HUES48 (cell line): ENCODE measurements around the gene SPRY1.

Source experiments
- H3K27ac ChIP-seq: one replicate; pipeline ENCODE4 v1.7.0; 2013; ENCODE audit warnings: low read depth, low read length, inconsistent platforms
- H3K27me3 ChIP-seq: 2 replicates; pipeline ENCODE4 v1.6.1; 2013; ENCODE audit warnings: mild to moderate bottlenecking, low read length; ENCODE audit not compliant: control insufficient read depth, insufficient read depth
- H3K36me3 ChIP-seq: 2 replicates; pipeline ENCODE4 v1.6.1; 2013; ENCODE audit warnings: low read length; ENCODE audit not compliant: control insufficient read depth, insufficient read depth
- H3K4me1 ChIP-seq: 2 replicates; pipeline ENCODE4 v1.6.1; 2013; ENCODE audit warnings: mild to moderate bottlenecking, low read length; ENCODE audit not compliant: control insufficient read depth, insufficient read depth
- H3K4me3 ChIP-seq: 2 replicates; pipeline ENCODE4 v1.5.1; 2013; ENCODE audit warnings: mild to moderate bottlenecking, low read depth, low read length
- H3K9ac ChIP-seq: 2 replicates; pipeline ENCODE4 v1.6.1; 2013; ENCODE audit warnings: mild to moderate bottlenecking, low read depth, low read length, moderate library complexity
- H3K9me3 ChIP-seq: 2 replicates; pipeline ENCODE4 v1.6.1; 2013; ENCODE audit warnings: low read length; ENCODE audit not compliant: control insufficient read depth, insufficient read depth

Gene SPRY1

DNA sequence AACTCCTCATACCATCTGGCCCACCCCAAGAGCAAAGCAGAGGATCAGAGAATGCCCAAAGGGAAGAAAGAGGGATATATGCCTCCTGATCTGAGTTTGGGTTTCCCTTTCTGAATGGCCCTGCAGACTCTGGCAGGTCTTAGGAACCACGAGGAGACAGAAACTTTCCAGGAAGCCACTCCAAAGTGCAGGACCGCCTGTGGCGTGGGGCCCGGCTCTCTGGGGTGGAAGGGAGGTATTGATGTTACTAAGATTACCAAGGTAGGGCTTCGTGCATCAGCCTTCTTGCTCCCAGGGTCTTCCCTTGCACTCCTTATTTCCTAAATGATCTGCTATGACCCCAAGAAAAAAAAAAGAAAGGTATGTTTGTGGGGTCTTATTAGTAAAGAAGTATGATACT, 41.9 kb upstream of the SPRY1 start:
- no peaks in the 10 kb centered on the region for H3K27me3 ChIP-seq
- H3K4me3 ChIP-seq, result no peak overlapping the region
- H3K27ac ChIP-seq, result no peak overlapping the region
- no peaks in the 10 kb centered on the region for H3K36me3 ChIP-seq
- H3K9me3 ChIP-seq, result no peaks in the 10 kb centered on the region
- peaks cover 7% of the 10 kb centered on the region; the same call in 1 of the 2 replicates for H3K4me1 ChIP-seq
- no peak overlapping the region for H3K9ac ChIP-seq

DNA sequence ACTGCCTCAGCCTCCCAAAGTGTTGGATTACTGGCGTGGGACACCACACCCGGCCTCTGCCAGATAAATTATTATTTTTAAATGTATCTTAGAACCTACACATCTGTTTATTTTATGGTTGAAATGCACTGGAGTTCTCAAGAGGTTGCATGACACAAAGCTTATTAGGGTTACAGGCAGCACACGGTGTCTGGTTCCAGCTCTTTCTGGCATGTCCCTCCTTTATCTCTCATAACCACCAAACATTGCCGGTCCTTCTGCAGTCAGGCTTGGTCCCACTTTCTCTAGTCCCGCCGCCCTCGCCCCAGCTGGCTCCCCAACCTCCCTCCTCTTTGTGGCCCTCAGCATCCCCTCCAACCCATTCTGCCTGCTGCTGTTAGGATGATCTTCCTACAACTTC, 39.7 kb upstream of the SPRY1 start:
- Histone ChIP-seq H3K4me3 (no peak overlapping the region), H3K27me3 (no peaks in the 10 kb centered on the region), H3K4me1 (no peaks in the 10 kb centered on the region; the same call in 1 of the 2 replicates), H3K36me3 (no peaks in the 10 kb centered on the region), H3K9ac (no peak overlapping the region), H3K27ac (no peak overlapping the region), H3K9me3 (peaks cover 7% of the 10 kb centered on the region; the same call in 1 of the 2 replicates)

DNA sequence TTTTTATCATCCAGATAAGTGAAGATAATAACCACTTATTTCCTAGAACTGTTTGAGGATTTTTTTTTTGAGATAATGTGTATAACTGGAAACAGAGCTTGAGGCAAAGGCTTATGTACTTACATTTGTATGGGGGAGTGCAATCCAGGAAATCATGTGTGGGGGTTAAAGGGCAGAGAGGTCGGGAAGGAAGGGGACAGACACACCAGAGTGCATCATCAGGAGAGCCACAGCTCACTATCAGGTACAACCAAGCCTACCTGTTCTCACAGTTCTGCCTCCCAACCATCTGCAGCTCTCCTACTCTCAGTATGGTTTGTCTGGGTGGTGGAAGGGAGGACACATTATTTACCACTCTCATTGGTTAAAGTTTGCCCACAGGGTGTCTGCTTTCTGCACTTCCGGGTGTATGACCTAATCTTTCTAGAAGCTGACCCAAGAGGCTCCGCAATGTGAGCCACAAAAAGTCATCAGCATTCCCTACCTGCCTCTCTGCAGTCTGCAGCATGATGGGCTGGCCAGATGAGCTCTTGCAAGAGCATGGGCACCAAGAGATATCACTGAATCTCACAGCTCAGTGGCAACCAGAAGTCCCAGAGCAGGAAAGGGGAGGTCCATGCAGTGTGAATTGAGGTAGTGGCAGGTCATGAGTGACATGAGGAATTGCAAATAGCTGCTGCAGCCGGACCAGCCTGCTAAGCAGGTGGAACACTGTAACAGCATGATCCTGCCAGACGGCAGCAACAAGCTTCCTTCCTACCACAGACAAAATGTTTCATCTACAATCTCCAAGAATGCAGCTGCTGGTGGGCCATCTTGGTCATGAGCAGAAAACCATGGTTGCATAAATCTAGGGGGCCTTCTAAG, 36.9 kb upstream of the SPRY1 start:
- Histone ChIP-seq H3K9ac (no peak overlapping the region), H3K27ac (no peak overlapping the region)

DNA sequence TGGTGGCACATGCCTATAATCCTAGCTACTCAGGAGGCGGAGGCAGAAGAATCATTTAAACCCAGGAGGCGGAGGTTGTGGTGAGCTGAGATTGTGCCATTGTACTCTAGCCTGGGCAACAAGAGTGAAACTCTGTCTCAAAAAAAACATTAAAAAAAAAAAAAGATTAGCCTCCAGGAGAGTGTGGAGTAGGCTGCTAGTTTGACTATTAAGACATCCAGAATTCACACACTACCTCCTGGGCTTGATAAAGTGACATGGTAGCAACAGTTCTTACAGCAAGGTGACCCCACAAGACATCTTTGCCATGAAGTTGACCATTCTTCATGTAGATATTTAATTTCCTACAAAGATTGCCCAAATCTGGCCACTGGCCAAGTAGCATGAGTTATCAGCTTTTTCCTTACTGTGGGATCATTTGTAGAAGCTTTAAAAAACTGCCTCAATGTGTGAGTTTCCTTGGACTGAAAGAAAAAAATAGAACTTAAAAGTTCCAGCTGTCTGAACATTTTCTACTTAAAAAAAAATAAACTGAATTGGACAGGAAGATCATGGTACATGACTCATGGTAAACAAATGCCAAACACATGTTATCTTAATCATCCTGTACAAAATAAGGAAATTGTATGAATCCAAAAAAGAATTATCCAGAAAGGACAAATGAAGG, 35.3 kb upstream of the SPRY1 start:
- Histone ChIP-seq H3K36me3 (no peaks in the 10 kb centered on the region), H3K9ac (no peak overlapping the region), H3K9me3 (peaks cover 8% of the 10 kb centered on the region; the same call in 1 of the 2 replicates), H3K4me1 (no peaks in the 10 kb centered on the region), H3K27me3 (no peaks in the 10 kb centered on the region), H3K27ac (no peak overlapping the region), H3K4me3 (no peak overlapping the region)

More for the DNA sequence above, 36.9 kb upstream of the SPRY1 start:
- Histone ChIP-seq H3K4me3 (no peak overlapping the region), H3K9me3 (peaks cover 8% of the 10 kb centered on the region; the same call in 1 of the 2 replicates), H3K4me1 (no peaks in the 10 kb centered on the region), H3K27me3 (no peaks in the 10 kb centered on the region), H3K36me3 (no peaks in the 10 kb centered on the region)

DNA sequence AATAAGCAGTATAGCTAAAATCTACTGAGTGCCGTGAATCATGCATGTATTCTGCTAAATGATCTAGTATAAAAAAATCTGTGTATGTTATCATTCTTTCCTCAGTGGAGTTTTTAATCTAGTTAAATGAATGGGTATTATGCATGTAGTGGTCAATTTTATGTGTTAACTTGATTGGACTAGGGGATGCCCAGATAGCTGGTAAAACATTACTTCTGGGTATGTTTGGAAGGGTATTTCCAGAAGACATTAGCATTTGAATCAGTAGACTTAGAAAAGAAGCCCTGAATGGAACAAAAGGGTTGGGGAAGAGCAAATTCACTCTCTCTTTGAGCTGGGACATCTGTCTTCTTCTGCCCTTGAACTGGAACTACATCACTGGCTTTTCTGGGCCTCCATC, 34.5 kb upstream of the SPRY1 start:
- H3K4me1 ChIP-seq, result no peaks in the 10 kb centered on the region
- H3K9ac ChIP-seq, result no peak overlapping the region
- H3K4me3 ChIP-seq, result no peak overlapping the region
- no peaks in the 10 kb centered on the region for H3K27me3 ChIP-seq
- no peaks in the 10 kb centered on the region for H3K36me3 ChIP-seq
- H3K9me3 ChIP-seq, result peaks cover 8% of the 10 kb centered on the region; the same call in 1 of the 2 replicates
- H3K27ac ChIP-seq, result no peak overlapping the region

DNA sequence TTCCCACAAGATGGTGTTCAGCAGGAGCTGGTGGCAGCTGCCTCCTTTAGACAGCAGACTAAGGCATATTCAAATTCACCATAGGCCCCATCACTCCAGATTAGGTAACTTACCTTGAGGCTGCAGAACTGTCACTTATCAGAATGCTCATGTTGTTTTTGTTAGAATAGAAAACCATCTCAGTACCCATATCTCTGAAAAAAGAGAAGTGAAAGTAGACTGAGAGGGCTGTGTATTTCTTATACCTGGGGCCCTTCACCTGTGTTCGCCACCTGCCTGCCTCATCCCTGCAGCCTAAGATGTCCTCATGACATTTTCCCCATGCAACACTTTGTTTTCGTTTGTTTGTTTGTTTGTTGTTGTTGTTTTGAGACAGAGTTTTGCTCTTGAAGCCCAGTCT, 32.9 kb upstream of the SPRY1 start:
- H3K4me3 ChIP-seq, result no peak overlapping the region
- H3K27ac ChIP-seq, result no peak overlapping the region
- no peaks in the 10 kb centered on the region for H3K36me3 ChIP-seq
- H3K9ac ChIP-seq, result no peak overlapping the region
- no peaks in the 10 kb centered on the region for H3K4me1 ChIP-seq
- no peaks in the 10 kb centered on the region for H3K27me3 ChIP-seq
- H3K9me3 ChIP-seq, result peaks cover 8% of the 10 kb centered on the region; the same call in 1 of the 2 replicates

DNA sequence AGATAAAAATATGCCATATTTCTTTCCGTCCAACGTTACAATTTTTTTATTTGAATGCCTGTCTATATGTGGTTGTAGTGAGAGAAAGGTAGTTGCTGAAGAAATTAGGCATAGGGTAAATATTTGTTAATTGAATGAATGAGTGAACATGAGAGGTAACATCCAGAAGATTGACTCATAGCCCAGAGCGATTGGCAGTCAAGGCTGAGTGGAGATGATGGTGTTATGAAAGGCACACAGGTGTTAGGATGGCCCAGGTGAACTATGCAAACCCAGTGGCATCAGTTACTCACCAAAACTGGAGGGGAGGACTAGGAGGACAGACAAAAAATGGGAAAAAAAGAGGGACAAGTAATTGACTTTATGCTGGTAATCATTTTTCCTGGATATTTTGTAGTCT, 31.7 kb upstream of the SPRY1 start:
- H3K27me3 ChIP-seq, result no peaks in the 10 kb centered on the region
- no peak overlapping the region for H3K9ac ChIP-seq
- H3K4me1 ChIP-seq, result no peaks in the 10 kb centered on the region
- H3K4me3 ChIP-seq, result no peak overlapping the region
- H3K27ac ChIP-seq, result no peak overlapping the region
- no peaks in the 10 kb centered on the region for H3K36me3 ChIP-seq
- H3K9me3 ChIP-seq, result peaks cover 8% of the 10 kb centered on the region; the same call in 1 of the 2 replicates

DNA sequence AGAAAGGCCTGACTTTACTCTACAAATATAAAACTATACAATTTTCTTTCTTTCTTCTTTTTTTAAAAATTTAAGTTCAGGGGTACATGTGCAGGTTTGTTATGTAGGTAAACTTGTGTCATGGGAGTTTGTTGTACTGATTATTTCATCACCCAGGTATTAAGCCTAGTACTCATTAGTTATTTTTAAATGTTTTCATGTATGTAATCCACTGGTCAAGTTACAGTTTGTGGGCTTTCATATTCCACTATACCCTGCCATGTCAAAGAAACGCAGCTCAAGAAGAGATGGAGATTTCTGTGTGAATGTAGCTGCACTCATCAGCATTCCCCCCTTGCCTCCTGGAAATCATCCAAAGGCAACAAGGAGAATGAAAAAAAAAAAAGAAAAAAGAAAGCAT, 31.2 kb upstream of the SPRY1 start:
- H3K9ac ChIP-seq, result no peak overlapping the region
- peaks cover 8% of the 10 kb centered on the region; the same call in 1 of the 2 replicates for H3K9me3 ChIP-seq
- no peaks in the 10 kb centered on the region for H3K27me3 ChIP-seq
- no peaks in the 10 kb centered on the region for H3K4me1 ChIP-seq
- H3K27ac ChIP-seq, result no peak overlapping the region
- H3K4me3 ChIP-seq, result no peak overlapping the region
- no peaks in the 10 kb centered on the region for H3K36me3 ChIP-seq

DNA sequence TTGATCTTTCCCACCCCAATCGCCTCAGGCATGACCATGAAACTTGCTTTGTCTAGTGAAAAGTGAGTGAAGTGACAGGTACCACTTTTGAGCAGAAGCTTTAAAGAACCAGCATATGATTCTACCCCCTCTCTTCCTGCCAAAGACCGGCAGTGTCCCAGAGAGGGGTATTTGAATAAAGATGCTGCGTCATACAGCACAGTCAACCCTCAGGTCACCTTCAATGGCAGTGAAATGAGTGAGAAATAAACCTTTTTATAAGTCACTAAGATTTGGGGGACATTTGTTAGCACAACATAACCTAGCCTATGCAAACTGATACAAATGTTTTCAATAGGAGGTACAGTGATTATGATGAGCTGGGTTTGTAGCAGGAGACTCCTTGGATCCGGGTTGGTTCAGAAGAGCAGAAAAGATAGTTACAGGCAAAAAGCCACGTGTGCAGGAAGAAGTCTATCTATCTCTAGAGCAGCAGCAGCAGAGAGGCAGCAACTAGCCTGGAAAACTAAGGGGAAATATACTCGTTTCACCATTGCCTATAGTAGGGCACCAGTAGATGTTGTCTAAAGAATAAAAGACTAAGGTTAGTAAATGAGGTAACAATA, 30.3 kb upstream of the SPRY1 start:
- H3K4me3 ChIP-seq, result no peak overlapping the region
- H3K9me3 ChIP-seq, result peaks cover 7% of the 10 kb centered on the region; the same call in 1 of the 2 replicates
- no peaks in the 10 kb centered on the region for H3K27me3 ChIP-seq
- no peaks in the 10 kb centered on the region for H3K4me1 ChIP-seq
- no peak overlapping the region for H3K9ac ChIP-seq
- H3K36me3 ChIP-seq, result no peaks in the 10 kb centered on the region
- H3K27ac ChIP-seq, result no peak overlapping the region

DNA sequence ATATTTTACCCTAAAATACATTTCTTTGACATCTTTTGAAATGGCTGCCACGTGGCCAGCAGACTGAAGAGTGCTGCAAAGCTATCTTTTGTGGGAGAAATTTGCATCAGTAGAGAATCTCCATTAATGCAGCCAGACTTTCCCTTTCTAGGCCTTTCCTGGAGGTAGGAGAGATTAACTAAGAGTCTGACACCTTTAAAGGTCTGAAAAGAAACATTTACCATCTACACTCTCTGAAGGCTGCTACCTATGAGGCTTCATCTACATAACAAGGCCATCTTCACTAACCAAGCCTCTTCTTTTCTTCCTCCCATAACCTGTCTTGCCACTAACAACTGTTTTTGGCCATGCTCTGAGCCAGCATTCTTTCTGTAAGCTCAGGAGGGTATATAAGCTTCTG, 17.8 kb upstream of the SPRY1 start:
- H3K4me1 ChIP-seq, result peaks cover 39% of the 10 kb centered on the region
- H3K4me3 ChIP-seq, result peak overlapping the region; percentile 12; the same call in 1 of the 2 replicates
- H3K9ac ChIP-seq, result peak overlapping the region; percentile 46; the same call in 1 of the 2 replicates
- H3K27me3 ChIP-seq, result no peaks in the 10 kb centered on the region
- H3K9me3 ChIP-seq, result no peaks in the 10 kb centered on the region
- H3K36me3 ChIP-seq, result no peaks in the 10 kb centered on the region
- peak overlapping the region; percentile 96 for H3K27ac ChIP-seq
